Endothelial cell of hepatic sinusoid (primary cell): Measurements from ENCODE around the gene BAG3.

Experiments used
- in situ Hi-C: cut with HindIII; loops from 2 replicates; pipeline ENCODE4 v1.10.0; 2017; ENCODE audit warnings: low sequenced_read_pairs

BAG3 gene

GRCh38 chr10:119724593-119725516, 73.7 kb downstream of the BAG3 start:
- in situ Hi-C loops, result no loop called here

- in situ Hi-C loops, result no loop called here
These were observed 74.3 kb downstream of the BAG3 start for GRCh38 chr10:119725517-119725827.

- in situ Hi-C loops, result no loop called here
These were observed 74.9 kb downstream of the BAG3 start, which contains the start of gene INPP5F for GRCh38 chr10:119725828-119726675. Gene INPP5F (plus strand): TSS chr10:119726050. CDS start chr10:119726263, 213 bp downstream.

GRCh38 chr10:119726676-119727261, 75.6 kb downstream of the BAG3 start:
- in situ Hi-C loops, result no loop called here
